OCI-LY3 (cell line): Measurements from ENCODE around the gene CCNJL.

ENCODE experiments used
- H2AFZ ChIP-seq: fragments of 200-600, 300-600 bp; shearing (Covaris generic); 2 replicates; pipeline ENCODE4 v1.6.0; 2014; ENCODE audit warnings: antibody characterized with exemption, low read depth, low read length
- H3K27ac ChIP-seq: fragments of 200-600, 300-600 bp; sonication (generic); 2 replicates; pipeline ENCODE4 v1.5.1; 2014; ENCODE audit warnings: mild to moderate bottlenecking, low read length, moderate library complexity, mixed read lengths
- H3K27me3 ChIP-seq: fragments of 200-600, 300-600 bp; sonication (generic); 2 replicates; pipeline ENCODE4 v1.6.1; 2014; ENCODE audit warnings: low read depth, low read length, mixed read lengths
- H3K36me3 ChIP-seq: fragments of 200-600, 300-600 bp; sonication (generic); replicated peaks from 2 replicates; pipeline ENCODE3; 2014; ENCODE audit warnings: low read depth, low read length, mixed read lengths
- H3K4me1 ChIP-seq: fragments of 300-600, 200-600 bp; sonication (generic); 2 replicates; pipeline ENCODE4 v1.6.1; 2014; ENCODE audit warnings: low read length, mixed read lengths
- H3K4me2 ChIP-seq: fragments of 200-600, 300-600 bp; sonication (generic); 2 replicates; pipeline ENCODE4 v1.6.1; 2014; ENCODE audit warnings: low read length, mixed read lengths
- H3K4me3 ChIP-seq: fragments of 300-600, 200-600 bp; sonication (generic); 2 replicates; pipeline ENCODE4 v1.5.1; 2014; ENCODE audit warnings: antibody characterized with exemption, mild to moderate bottlenecking, low read length, moderate library complexity
- H3K79me2 ChIP-seq: fragments of 300-600, 200-600 bp; shearing (Covaris generic); 2 replicates; pipeline ENCODE4 v1.6.1; 2014; ENCODE audit warnings: mild to moderate bottlenecking, low read length, mixed read lengths
- H3K9ac ChIP-seq: fragments of 300-600, 200-600 bp; shearing (Covaris generic); 2 replicates; pipeline ENCODE4 v1.6.0; 2014; ENCODE audit warnings: mild to moderate bottlenecking, low read length, moderate library complexity
- H3K9me3 ChIP-seq: fragments of 200-600, 300-600 bp; shearing (Covaris generic); 2 replicates; pipeline ENCODE4 v1.6.1; 2014; ENCODE audit warnings: low read length, mixed read lengths; ENCODE audit not compliant: insufficient read depth
- H4K20me1 ChIP-seq: fragments of 200-600, 300-600 bp; sonication (generic); 2 replicates; pipeline ENCODE4 v1.6.1; 2016; ENCODE audit warnings: low read length, mixed read lengths; ENCODE audit not compliant: insufficient read depth
- EZH2phosphoT487 ChIP-seq: fragments of 200-600 bp; shearing (Covaris generic); IDR thresholded peaks from 2 replicates; pipeline ENCODE4 v1.6.1; 2018; ENCODE audit warnings: antibody characterized with exemption, mixed run types, low read depth
- TF ChIP-seq, protein P1 (sequence below): fragments of 200-600, 300-600 bp; sonication (generic); IDR thresholded peaks from 2 replicates; pipeline ENCODE4 v1.5.1; 2014; ENCODE audit warnings: antibody characterized with exemption, low read length, low read depth

CCNJL gene

DNA sequence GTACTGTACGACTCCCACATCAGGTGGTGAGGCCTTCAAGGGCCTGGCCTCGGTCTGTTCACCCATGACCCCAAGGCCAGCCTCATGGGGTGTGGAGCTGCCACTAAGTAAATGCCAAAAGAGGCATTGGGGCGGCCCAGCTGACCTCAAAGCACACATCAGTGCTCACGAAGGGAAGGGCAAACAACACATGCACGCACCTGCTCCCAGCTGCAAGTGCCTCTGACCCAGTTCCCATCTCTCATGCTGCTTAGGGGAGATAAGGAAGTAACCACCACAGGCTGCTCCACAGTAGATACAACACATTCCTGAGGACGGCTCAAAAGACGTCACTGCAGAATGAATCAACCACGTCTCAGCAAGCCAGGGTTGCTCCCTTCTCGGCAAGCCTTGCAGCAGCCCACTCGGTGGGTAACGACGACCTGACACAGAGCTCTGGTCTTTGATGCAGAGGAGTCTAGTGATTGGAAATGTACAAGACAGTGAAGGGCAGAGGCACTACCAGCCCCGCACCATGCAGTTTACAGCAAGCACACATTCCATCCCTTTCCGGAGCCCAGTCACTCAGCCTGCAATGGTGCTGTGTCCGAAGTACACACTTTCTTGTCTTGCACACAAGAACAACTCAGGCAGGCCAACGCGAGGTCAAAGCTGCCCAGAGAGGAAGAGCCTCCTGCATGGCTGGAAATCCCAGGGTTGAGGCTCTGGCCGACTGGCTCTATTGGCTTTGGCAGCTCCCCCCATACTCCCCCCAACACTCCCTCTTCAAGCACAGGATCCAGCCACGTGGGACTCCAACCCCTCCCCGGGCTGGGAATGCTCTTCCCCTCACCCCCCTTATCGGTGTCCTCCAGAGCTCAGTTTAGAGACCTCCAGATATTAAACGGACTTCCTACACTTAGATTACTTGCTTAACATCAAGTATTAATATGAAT is 51.2 kb downstream of the CCNJL start:
- H2AFZ ChIP-seq, result no peak overlapping the region
- no peaks in the 10 kb centered on the region for H4K20me1 ChIP-seq
- no peak overlapping the region for H3K4me2 ChIP-seq
- no peak overlapping the region for H3K9ac ChIP-seq
- no peak overlapping the region for H3K27ac ChIP-seq
- H3K4me1 ChIP-seq, result peaks cover 18% of the 10 kb centered on the region
- no peaks in the 10 kb centered on the region for H3K9me3 ChIP-seq
- H3K79me2 ChIP-seq, result no peaks in the 10 kb centered on the region
- no peaks in the 10 kb centered on the region for H3K36me3 ChIP-seq
- no peaks in the 10 kb centered on the region for H3K27me3 ChIP-seq
- TF ChIP-seq EZH2phosphoT487, result no peak
- TF ChIP-seq, protein P1, sequence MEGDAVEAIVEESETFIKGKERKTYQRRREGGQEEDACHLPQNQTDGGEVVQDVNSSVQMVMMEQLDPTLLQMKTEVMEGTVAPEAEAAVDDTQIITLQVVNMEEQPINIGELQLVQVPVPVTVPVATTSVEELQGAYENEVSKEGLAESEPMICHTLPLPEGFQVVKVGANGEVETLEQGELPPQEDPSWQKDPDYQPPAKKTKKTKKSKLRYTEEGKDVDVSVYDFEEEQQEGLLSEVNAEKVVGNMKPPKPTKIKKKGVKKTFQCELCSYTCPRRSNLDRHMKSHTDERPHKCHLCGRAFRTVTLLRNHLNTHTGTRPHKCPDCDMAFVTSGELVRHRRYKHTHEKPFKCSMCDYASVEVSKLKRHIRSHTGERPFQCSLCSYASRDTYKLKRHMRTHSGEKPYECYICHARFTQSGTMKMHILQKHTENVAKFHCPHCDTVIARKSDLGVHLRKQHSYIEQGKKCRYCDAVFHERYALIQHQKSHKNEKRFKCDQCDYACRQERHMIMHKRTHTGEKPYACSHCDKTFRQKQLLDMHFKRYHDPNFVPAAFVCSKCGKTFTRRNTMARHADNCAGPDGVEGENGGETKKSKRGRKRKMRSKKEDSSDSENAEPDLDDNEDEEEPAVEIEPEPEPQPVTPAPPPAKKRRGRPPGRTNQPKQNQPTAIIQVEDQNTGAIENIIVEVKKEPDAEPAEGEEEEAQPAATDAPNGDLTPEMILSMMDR, result no peak
- no peak overlapping the region for H3K4me3 ChIP-seq

DNA sequence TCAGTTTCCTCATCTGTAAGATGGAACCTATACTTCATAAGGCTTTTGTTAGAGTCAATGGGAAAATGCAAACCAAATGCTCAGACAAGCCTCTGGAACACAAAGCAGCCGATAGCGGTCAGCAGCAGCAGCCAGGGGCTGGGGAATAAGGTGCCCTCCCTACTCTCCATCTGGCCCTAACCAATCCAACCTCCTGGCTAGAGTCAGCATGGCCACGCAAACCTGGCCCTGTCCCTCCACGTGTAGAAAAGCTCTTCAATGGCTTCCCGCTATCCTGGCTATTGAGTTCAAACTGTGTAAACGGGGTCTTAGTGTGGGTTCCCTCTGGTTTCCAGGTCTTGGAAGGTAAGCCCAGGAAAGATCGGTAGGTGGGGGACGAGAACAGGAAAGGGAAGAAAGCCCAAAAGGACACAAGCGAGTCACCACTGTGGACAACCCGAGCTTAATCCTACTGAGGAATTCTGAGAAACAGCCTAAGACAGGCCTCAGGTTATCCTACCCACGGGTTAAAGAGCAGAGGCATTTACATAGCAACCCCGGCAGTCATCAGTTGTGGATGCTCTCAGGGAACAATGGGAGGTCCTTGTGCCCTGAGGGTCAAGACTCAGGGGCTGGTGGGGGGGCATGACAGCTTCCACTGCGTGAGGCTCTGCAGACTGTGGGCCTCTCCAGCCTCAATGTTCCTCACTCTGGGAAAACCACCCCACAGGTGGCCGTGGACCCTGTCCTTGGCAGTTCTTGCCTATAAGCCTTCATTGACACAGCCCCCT is 52.2 kb downstream of the CCNJL start:
- no peak overlapping the region for H3K4me2 ChIP-seq
- no peak for TF ChIP-seq EZH2phosphoT487
- TF ChIP-seq, protein P1, result no peak
- no peaks in the 10 kb centered on the region for H3K36me3 ChIP-seq
- peaks cover 18% of the 10 kb centered on the region for H3K4me1 ChIP-seq
- H4K20me1 ChIP-seq, result no peaks in the 10 kb centered on the region
- H3K9ac ChIP-seq, result no peak overlapping the region
- H3K9me3 ChIP-seq, result no peaks in the 10 kb centered on the region
- no peak overlapping the region for H3K4me3 ChIP-seq
- H3K27me3 ChIP-seq, result no peaks in the 10 kb centered on the region
- H3K27ac ChIP-seq, result no peak overlapping the region
- no peak overlapping the region for H2AFZ ChIP-seq
- H3K79me2 ChIP-seq, result no peaks in the 10 kb centered on the region

- TF ChIP-seq, protein P1, result no peak
- TF ChIP-seq EZH2phosphoT487, result no peak
- Histone ChIP-seq H3K27ac (no peak overlapping the region), H3K9ac (no peak overlapping the region), H4K20me1 (no peaks in the 10 kb centered on the region), H3K79me2 (no peaks in the 10 kb centered on the region), H3K27me3 (no peaks in the 10 kb centered on the region), H3K9me3 (no peaks in the 10 kb centered on the region), H3K4me2 (no peak overlapping the region), H3K4me3 (no peak overlapping the region), H3K4me1 (peaks cover 18% of the 10 kb centered on the region), H3K36me3 (no peaks in the 10 kb centered on the region), H2AFZ (no peak overlapping the region)
Measured at GRCh38 chr5:160259341-160259740, 53.0 kb downstream of the CCNJL start.

DNA sequence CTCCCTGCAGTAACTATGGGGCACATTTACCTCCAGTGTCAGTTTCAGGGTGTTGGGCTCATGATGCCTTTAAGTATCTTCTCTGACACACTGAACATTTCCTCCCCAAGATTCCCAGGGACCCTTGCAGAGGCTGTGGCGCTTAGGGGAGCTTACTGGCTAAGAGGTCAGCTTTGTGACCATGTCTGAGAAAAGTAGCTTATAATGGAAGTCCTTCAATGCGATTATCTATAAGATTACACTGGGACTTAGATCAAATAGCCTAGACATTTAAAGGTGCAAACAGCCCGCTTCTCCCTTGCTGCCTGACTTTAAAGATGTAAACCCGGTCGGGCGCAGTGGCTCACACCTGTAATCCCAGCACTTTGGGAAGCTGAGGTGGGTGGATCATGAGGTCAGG is 57.7 kb downstream of the CCNJL start:
- H3K9ac ChIP-seq, result no peak overlapping the region
- H3K9me3 ChIP-seq, result no peaks in the 10 kb centered on the region
- no peak overlapping the region for H3K4me3 ChIP-seq
- H3K79me2 ChIP-seq, result no peaks in the 10 kb centered on the region
- no peak overlapping the region for H3K27ac ChIP-seq
- no peaks in the 10 kb centered on the region for H3K27me3 ChIP-seq
- TF ChIP-seq EZH2phosphoT487, result no peak
- TF ChIP-seq, protein P1, result no peak
- H3K4me2 ChIP-seq, result no peak overlapping the region
- no peaks in the 10 kb centered on the region for H4K20me1 ChIP-seq
- H2AFZ ChIP-seq, result no peak overlapping the region
- no peaks in the 10 kb centered on the region for H3K36me3 ChIP-seq
- no peaks in the 10 kb centered on the region for H3K4me1 ChIP-seq
